Activated CD8-positive, alpha-beta memory T cell treated with anti-CD3 and anti-CD28 coated beads for 1 hour (primary cell): ENCODE data around the gene MAP1LC3B.

ENCODE experiments used
- DNase-seq, 2 donors: peaks; one replicate each; pipeline ENCODE4 v3.0.0-alpha.2; 2020; ENCODE audit warnings: low read depth in 1 of 2; ENCODE audit errors: extremely low read depth in 1 of 2

The MAP1LC3B gene

GRCh38 chr16:87425941-87426340 is 33.8 kb downstream of the MAP1LC3B start:
- DNase-seq, result no peak

GRCh38 chr16:87426423-87427215 is 34.5 kb downstream of the MAP1LC3B start:
- no peak for DNase-seq

GRCh38 chr16:87431926-87432325 is 39.8 kb downstream of the MAP1LC3B start:
- no peak for DNase-seq

GRCh38 chr16:87432330-87432915 is 40.3 kb downstream of the MAP1LC3B start:
- DNase-seq, result no peak

- no peak for DNase-seq
Measured at GRCh38 chr16:87434146-87434667, 42.1 kb downstream of the MAP1LC3B start.

GRCh38 chr16:87435372-87436224 is 43.5 kb downstream of the MAP1LC3B start:
- no peak for DNase-seq

- no peak for DNase-seq
Measured at GRCh38 chr16:87436225-87437172, 44.4 kb downstream of the MAP1LC3B start.

GRCh38 chr16:87437327-87437726 is 45.2 kb downstream of the MAP1LC3B start:
- DNase-seq, result no peak

GRCh38 chr16:87437911-87438610 is 45.9 kb downstream of the MAP1LC3B start:
- no peak for DNase-seq

GRCh38 chr16:87438611-87438985 is 46.5 kb downstream of the MAP1LC3B start:
- DNase-seq, result no peak

GRCh38 chr16:87439926-87440325 is 47.8 kb downstream of the MAP1LC3B start:
- no peak for DNase-seq

- no peak for DNase-seq
Measured at GRCh38 chr16:87441886-87442580, 49.9 kb downstream of the MAP1LC3B start.

- no peak for DNase-seq
Measured at GRCh38 chr16:87442581-87442966, 50.4 kb downstream of the MAP1LC3B start.

- no peak for DNase-seq
Measured at GRCh38 chr16:87443016-87443415, 50.9 kb downstream of the MAP1LC3B start.

GRCh38 chr16:87443964-87444363 is 51.8 kb downstream of the MAP1LC3B start:
- no peak for DNase-seq

GRCh38 chr16:87445486-87445885 is 53.4 kb downstream of the MAP1LC3B start:
- DNase-seq, result no peak

- DNase-seq, result no peak
Measured at GRCh38 chr16:87446479-87446878, 54.3 kb downstream of the MAP1LC3B start.

- DNase-seq, result no peak
Measured at GRCh38 chr16:87447323-87447722, 55.2 kb downstream of the MAP1LC3B start.

GRCh38 chr16:87448866-87449265 is 56.7 kb downstream of the MAP1LC3B start:
- no peak for DNase-seq
